Measurements from ENCODE around the gene LRPAP1.

Gene LRPAP1

GRCh38 chr4:3531318-3531878 is 824 bp downstream of the LRPAP1 start:
- peak; percentile 13 for DNase-seq (ENCODE audit: low read depth)

- no peak for DNase-seq (ENCODE audit: low read depth)
Observed at GRCh38 chr4:3530663-3531254, 1.5 kb downstream of the LRPAP1 start.

GRCh38 chr4:3530051-3530450 is 2.2 kb downstream of the LRPAP1 start:
- DNase-seq (ENCODE audit: low read depth): no peak

DNA sequence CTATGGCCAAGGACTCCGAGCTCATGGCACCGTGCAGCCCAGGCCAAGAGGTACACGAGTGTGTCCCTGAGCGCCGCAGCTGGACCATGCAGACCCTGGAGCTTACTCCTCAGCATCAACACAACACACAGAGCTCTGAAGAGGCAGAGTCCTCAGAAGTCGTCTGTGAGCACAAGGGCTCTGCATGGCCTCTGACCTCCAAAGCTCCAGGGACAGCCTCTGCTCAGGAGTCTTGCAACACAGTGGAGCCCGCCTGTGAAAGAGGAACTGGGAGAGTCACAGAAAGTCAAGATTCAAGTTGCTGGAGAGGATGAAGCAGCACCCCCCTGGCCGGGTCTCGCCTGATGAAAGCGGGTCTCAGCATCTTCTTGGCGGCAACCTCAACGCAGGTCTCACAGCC is 2.9 kb downstream of the LRPAP1 start:
- no peak for DNase-seq (ENCODE audit: low read depth)

GRCh38 chr4:3527914-3528876 is 4.0 kb downstream of the LRPAP1 start:
- DNase-seq (ENCODE audit: low read depth): no peak

DNA sequence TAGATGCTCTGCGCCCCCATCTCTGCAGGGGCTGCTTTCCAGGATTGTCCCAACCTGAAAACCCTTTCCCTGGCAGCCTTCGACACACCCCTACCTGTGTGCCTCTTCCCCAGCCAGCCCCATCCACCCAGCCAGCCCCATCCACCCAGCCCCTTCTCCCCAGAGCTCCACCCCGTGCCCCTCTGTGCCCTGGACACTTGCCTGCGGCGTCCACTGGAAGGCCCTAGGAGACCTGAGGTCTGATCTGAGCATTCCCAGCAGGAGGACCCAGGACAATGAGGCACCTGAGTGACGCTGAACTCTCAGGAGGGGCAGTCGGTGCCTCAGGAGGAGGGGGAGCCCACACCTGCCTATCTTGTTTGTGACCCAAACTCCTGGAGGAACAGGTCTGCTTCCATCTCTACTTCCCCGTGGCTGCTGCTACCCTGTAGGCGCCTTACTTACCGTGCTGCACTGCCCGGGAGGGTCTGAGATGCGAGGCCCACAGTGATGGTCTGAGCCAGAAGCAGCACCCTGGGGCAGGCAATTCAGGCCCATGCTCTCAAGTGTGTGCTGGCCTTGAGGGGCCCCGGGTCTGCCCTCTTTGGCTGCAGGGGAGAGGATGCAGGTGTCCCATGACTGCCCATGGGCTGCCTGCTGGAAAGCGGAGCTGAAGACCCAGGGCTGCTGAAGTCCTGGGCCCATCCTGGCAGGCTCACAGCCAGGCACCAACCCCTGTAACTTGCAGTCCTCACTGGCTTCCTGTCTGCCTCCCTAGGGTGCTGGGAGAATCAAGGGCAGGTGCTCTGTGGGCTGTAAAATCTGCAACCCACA is 4.9 kb downstream of the LRPAP1 start:
- no peak for DNase-seq (ENCODE audit: low read depth)

- no peak for DNase-seq (ENCODE audit: low read depth)
Observed at GRCh38 chr4:3526456-3526855, 5.8 kb downstream of the LRPAP1 start.

GRCh38 chr4:3525532-3526430 is 6.4 kb downstream of the LRPAP1 start:
- no peak for DNase-seq (ENCODE audit: low read depth)

DNA sequence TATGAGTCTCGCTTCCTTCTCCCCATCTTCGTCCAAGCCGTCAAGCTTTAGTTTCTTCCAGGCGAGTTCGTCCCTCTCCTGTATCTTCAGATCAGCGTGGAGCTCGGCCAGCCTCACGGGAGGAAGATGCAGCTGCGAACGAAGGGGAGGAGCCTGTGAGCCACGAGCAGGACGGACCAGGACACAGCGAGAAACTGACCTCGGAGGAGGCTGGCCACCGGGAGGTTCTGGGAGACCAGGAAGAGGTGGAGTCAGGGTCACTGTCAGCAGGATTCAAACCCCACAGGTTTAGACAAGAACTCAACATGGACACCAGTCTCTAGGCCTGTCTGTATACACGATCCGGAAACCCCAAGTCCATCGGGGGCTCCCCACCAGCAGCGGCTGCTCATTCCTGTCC is 7.3 kb downstream of the LRPAP1 start:
- no peak for DNase-seq (ENCODE audit: low read depth)

DNA sequence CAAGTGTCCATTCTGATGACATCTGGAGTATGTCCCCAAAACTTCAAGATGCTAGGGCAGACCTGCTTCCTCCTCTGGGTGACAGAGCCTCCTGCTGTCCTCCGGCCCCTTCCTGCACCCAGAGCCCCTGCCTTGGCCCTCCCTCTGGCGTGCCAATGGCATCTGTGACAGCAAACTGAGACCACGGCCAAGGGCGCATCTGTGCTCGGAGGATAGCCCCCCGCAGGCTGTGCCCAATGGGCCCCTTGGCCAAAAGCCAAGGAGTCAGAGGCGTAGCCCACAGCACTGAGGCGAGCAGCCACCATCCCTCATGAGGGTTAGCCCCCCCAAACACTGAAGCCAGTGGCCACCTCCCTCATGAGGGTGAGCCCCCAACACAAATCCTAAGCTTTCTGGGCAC is 7.9 kb downstream of the LRPAP1 start:
- DNase-seq (ENCODE audit: low read depth): no peak

DNA sequence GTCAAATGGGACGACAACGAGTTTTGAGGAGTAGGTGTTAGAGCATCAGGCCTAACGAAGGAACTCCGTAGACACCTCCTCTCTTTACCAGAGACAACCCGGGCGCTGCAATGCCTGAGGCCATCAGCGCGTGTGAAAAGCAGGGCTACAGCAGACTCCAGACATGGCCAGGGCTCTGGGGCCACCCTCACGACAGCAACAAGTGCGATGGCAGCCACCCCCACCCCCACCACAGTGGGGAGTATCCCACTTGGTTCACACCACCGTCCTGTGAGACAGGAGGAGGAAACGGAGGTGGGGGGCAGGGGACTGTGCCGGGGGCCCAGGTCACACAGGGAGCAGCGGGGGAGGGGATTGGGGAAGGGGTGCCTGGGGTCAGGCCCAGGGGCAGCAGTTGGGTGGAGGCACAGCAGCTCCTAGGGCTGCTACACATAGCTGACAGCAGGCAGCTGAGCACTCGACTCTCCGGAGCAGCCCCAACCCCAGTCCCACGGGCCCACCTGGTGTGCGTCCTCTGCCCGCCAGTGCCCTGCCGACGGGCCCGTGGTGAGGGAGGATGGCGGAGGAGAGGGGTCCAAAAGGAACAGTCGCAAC is 8.5 kb downstream of the LRPAP1 start:
- DNase-seq (ENCODE audit: low read depth): no peak

GRCh38 chr4:3523146-3523627 is 9.0 kb downstream of the LRPAP1 start:
- DNase-seq (ENCODE audit: low read depth): no peak

- no peak for DNase-seq (ENCODE audit: low read depth)
Observed at GRCh38 chr4:3522651-3523050, 9.6 kb downstream of the LRPAP1 start.

GRCh38 chr4:3522326-3522640 is 9.9 kb downstream of the LRPAP1 start:
- DNase-seq (ENCODE audit: low read depth): no peak

DNA sequence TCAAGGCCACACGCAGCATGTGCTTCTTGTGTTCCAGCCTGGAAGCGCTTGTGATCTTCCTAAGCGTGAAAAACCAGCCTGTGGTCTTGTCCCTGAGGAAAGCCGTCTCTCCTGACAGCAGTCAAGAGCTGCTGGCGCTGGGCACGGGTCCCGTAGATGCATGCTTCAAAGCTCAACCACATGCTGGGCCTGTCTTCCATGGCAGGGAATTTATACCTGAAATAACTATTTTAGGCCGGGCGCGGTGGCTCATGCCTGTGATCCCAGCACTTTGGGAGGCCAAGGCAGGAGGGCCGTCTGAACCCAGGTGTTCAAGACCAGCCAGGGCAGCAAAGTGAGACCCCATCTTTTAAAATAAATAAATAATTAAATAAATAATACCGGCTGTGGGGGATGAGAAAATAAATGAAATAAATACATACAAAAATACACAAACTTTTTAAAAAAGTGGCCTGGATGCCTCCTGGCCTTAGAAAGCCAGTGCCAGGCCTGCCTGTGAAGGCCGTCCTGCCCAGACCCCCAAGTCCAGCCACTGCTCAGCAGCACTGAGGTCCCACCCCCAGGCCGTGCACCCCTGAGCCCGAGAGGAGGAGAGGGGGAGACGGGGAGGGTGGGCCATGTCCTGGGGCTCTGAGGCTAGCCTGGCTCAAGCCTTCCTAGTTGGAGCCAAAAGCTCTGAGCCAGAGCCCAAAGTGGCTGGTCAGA is 10.4 kb downstream of the LRPAP1 start:
- no peak for DNase-seq (ENCODE audit: low read depth)

DNA sequence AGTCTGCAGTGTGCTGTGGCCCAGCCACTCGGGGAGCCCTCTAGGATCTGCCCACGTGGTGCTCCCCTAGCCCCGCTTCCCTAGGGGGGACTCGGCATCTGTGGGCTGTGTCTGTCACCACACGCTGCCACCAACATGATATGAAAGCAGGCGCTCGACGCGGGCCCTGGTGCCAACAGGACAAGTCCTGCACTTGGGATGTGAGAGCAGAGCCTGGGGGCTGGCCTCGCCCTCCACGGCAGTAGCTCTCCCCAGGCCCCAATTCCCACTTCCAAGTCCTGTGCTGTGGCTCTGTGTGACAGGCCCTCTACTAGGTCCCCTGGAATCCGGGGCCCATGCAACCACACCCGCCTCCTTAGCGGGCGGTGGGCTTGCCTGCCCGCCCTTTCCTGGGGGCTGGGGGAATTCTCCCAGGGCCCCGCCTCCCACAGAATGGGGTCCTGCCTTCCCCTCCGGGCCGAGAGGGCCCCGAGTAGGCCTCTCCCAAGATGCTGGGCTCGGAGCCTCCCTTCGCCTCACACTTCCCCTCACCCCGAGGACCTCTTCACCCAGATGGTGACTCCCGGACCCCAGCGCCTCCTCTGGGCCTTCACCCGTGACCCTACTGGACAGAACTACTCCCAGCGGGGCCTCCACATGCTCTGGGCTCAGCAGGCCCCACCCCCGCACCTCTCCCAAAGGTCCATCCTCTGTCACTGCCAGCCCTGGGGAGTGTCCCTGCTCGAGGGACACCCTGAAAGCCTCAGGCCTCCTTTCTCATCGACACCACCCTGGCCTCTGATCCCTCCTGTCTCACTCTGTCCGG is 11.2 kb downstream of the LRPAP1 start:
- no peak for DNase-seq (ENCODE audit: low read depth)

DNA sequence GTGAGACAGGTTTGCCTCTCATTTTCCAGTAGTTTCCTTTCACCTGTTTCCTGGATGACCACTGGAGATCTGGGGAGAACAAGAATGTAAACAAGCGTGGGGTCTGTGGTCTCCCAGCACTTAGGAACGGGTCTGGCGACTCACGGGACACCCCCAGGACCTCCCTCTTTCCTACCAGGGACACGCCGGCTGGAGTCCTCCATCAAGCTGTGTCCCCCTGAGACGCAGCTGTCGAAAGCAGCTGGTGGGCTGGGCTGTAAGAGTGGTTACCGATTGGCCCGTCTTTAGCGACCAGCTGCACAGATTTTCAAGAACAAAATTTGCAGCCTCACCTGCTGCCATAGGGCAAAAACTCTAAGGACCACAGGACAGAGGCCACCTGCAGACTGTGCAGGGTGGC is 11.9 kb downstream of the LRPAP1 start:
- no peak for DNase-seq (ENCODE audit: low read depth)

DNA sequence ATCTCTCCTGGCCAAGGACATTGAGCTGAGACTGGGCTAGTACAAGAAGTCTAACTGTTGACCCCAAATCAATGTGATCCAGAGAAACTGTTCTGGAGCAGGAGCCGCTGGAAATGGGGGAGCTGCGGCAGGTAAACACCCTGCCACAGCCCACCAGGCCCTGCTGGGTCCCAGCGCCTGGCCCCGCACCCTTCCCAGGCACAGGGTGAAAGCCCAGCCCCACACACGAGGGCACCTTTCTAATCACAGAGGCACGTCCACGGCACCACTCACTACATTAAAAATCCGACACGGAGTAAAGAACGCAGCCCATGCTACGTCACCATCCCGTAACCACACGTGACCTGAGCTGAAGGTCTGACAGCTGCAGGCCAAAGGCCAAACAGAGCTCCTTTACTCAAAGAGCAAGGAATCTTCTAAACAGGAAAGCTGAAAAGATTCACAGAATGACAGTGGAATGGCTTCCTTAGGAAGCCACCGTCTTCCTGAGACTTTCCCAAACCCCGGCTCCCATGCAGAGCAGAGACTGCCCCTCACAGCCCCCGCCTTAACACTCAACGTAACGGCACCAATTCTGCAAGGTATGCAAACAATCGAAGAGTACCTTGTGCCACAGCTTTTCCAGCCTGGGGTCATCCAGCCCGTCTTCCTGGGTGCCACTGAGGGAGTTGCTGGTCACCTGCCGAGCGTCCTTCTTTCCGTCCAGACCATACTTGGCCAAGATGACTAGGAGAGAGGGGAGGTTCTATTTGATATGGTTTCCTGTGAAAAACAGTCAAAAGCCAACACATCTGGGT is 12.6 kb downstream of the LRPAP1 start:
- DNase-seq (ENCODE audit: low read depth): no peak

- DNase-seq (ENCODE audit: low read depth): no peak
Observed at GRCh38 chr4:3518941-3519340, 13.3 kb downstream of the LRPAP1 start.
